BE2C (cell line): ENCODE results near the gene HEATR5A.
"Not testable (repeated sequence)": the region's sequence is repeated elsewhere in the genome, so short reads cannot be mapped to it uniquely, and the experiment has no call there.

Source experiments
- DNase-seq: peaks from one replicate; pipeline ENCODE4 v3.0.0-alpha.2; 2020
- H3K27me3 ChIP-seq: fragments of 250-450 bp; sonication (Bioruptor Pico); 2 replicates; pipeline ENCODE4 v1.5.1; 2020; ENCODE audit warnings: mild to moderate bottlenecking
- H3K36me3 ChIP-seq: fragments of 250-450 bp; sonication (Bioruptor Pico); 2 replicates; pipeline ENCODE4 v1.5.1; 2020; ENCODE audit warnings: mild to moderate bottlenecking
- H3K4me1 ChIP-seq: fragments of 250-450 bp; sonication (Bioruptor Pico); 2 replicates; pipeline ENCODE4 v1.5.1; 2020
- H3K4me3 ChIP-seq: 2 replicates; pipeline ENCODE4 v1.5.1; 2011; ENCODE audit warnings: low read depth, low read length
- H3K9me3 ChIP-seq: fragments of 250-450 bp; sonication (Bioruptor Pico); 2 replicates; pipeline ENCODE4 v1.5.1; 2020
- CTCF ChIP-seq: IDR thresholded peaks from 2 replicates; pipeline ENCODE4 v1.5.1; 2012; ENCODE audit warnings: mild to moderate bottlenecking, low read depth, low read length

HEATR5A gene

GRCh38 chr14:31377433-31377832 lies 42.9 kb downstream of the HEATR5A start:
- TF ChIP-seq CTCF = no peak
- Histone ChIP-seq H3K27me3 (no peaks in the 10 kb centered on the region), H3K36me3 (peaks cover 22% of the 10 kb centered on the region), H3K4me3 (no peak overlapping the region), H3K9me3 (no peaks in the 10 kb centered on the region), H3K4me1 (no peaks in the 10 kb centered on the region)
- DNase-seq = no peak

- Histone ChIP-seq H3K4me1 (no peaks in the 10 kb centered on the region), H3K36me3 (peaks cover 48% of the 10 kb centered on the region), H3K9me3 (no peaks in the 10 kb centered on the region), H3K4me3 (no peak overlapping the region), H3K27me3 (no peaks in the 10 kb centered on the region)
- no peak for DNase-seq
- TF ChIP-seq CTCF = no peak
Observed at GRCh38 chr14:31371646-31372045, 48.7 kb downstream of the HEATR5A start.

- no peaks in the 10 kb centered on the region for H3K4me1 ChIP-seq
Observed at GRCh38 chr14:31363331-31364073, 56.8 kb downstream of the HEATR5A start.

GRCh38 chr14:31362746-31363145 lies 57.6 kb downstream of the HEATR5A start:
- DNase-seq = no peak

More at GRCh38 chr14:31363331-31364073, 56.8 kb downstream of the HEATR5A start:
- no peak for TF ChIP-seq CTCF
- no peak overlapping the region for H3K4me3 ChIP-seq
- peaks cover 32% of the 10 kb centered on the region for H3K36me3 ChIP-seq
- no peaks in the 10 kb centered on the region for H3K27me3 ChIP-seq
- no peak for DNase-seq
- no peaks in the 10 kb centered on the region for H3K9me3 ChIP-seq

GRCh38 chr14:31361761-31362160 lies 58.6 kb downstream of the HEATR5A start:
- not testable (repeated sequence) for H3K4me1 ChIP-seq, H3K9me3 ChIP-seq, H3K4me3 ChIP-seq, DNase-seq, H3K27me3 ChIP-seq
- peaks cover 31% of the 10 kb centered on the region for H3K36me3 ChIP-seq

More at GRCh38 chr14:31362746-31363145, 57.6 kb downstream of the HEATR5A start:
- no peak for TF ChIP-seq CTCF
- Histone ChIP-seq H3K27me3 (no peaks in the 10 kb centered on the region), H3K36me3 (peaks cover 33% of the 10 kb centered on the region), H3K4me3 (no peak overlapping the region), H3K9me3 (no peaks in the 10 kb centered on the region), H3K4me1 (no peaks in the 10 kb centered on the region)

- no peak for DNase-seq
- Histone ChIP-seq H3K9me3 (no peaks in the 10 kb centered on the region), H3K27me3 (no peaks in the 10 kb centered on the region), H3K4me3 (no peak overlapping the region), H3K4me1 (peaks cover 4% of the 10 kb centered on the region), H3K36me3 (peaks cover 31% of the 10 kb centered on the region)
- no peak for TF ChIP-seq CTCF
Observed at GRCh38 chr14:31360919-31361662, 59.3 kb downstream of the HEATR5A start.
